Measurements from ENCODE around the gene SLC4A1AP.
"Not testable (repeated sequence)": the region's sequence is repeated elsewhere in the genome, so short reads cannot be mapped to it uniquely, and the experiment has no call there.

The SLC4A1AP gene

GRCh38 chr2:27663285-27664153 lies at the start of gene SLC4A1AP, which contains the start of gene SUPT7L:
TSS of gene SLC4A1AP (plus strand) at chr2:27663889. CDS start at chr2:27663915, 26 bp downstream.
TSS of gene SUPT7L (minus strand) at chr2:27663614. CDS start at chr2:27662192, 1,422 bp downstream.
- H2AFZ ChIP-seq (ENCODE audit: low read depth, low read length): peak within 1 kb of the TSS; percentile 76
- peaks cover 44% of the 10 kb centered on the region for H3K36me3 ChIP-seq (ENCODE audit: insufficient read depth, low read length)
- no peaks in the 10 kb centered on the region for H3K9me3 ChIP-seq (ENCODE audit: low read length)
- H3K4me3 ChIP-seq (ENCODE audit: low read length): peak within 1 kb of the TSS; percentile 62
- H3K4me1 ChIP-seq (ENCODE audit: insufficient read depth, low read length): peaks cover 20% of the 10 kb centered on the region
- H3K27me3 ChIP-seq (ENCODE audit: insufficient read depth, low read length): no peaks in the 10 kb centered on the region

DNA sequence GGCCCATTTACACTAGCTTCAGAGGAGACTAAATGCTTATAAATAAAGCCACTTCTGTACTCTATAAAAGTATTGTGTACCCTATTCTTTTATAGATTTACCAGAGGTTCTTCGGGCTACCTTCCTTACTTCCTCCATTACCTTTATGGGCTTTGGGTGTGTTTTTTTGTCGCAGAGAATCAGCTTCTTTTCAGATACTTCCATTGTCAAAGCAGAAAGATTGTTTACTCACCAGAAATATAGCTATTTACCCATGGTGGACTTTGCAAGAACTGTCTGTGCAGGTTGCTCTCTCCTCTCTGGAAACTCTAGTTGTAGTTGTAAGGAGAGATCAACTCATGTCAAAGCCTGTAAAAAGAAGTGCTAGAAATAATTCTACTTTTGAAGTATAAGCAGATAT lies 49.7 kb upstream of the SLC4A1AP start:
- Histone ChIP-seq H3K4me3 (ENCODE audit: low read length) (no peak overlapping the region), H3K36me3 (ENCODE audit: insufficient read depth, low read length) (peaks cover 69% of the 10 kb centered on the region), H3K27me3 (ENCODE audit: insufficient read depth, low read length) (no peaks in the 10 kb centered on the region), H2AFZ (ENCODE audit: low read depth, low read length) (no peak overlapping the region), H3K4me1 (ENCODE audit: insufficient read depth, low read length) (no peaks in the 10 kb centered on the region), H3K9me3 (ENCODE audit: low read length) (no peaks in the 10 kb centered on the region)

DNA sequence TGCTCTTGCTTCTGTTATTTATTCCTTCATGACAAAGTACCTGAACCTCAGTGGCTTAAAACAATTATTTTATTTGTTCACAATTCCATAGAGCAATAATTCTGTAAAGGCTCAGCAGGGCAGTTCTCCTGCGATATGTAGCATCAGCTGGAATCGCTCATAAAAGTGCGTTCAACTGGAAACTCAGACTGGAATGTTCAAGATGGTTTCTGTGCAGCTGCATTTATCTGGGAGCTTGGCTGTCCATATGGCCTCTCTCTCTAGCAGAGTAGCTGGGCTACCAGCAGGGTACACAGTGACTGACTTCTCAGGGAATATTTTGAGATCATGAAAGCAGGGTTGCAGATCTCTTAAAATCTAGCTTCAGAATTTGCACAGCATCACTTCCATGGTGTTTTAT lies 48.4 kb upstream of the SLC4A1AP start:
- peaks cover 69% of the 10 kb centered on the region for H3K36me3 ChIP-seq (ENCODE audit: insufficient read depth, low read length)
- H2AFZ ChIP-seq (ENCODE audit: low read depth, low read length): no peak overlapping the region

GRCh38 chr2:27621524-27621923 lies 42.2 kb upstream of the SLC4A1AP start:
- H3K4me1 ChIP-seq (ENCODE audit: insufficient read depth, low read length): peaks cover 22% of the 10 kb centered on the region
- no peak overlapping the region for H2AFZ ChIP-seq (ENCODE audit: low read depth, low read length)
- H3K4me3 ChIP-seq (ENCODE audit: low read length): no peak overlapping the region
- no peaks in the 10 kb centered on the region for H3K9me3 ChIP-seq (ENCODE audit: low read length)
- H3K27me3 ChIP-seq (ENCODE audit: insufficient read depth, low read length): no peaks in the 10 kb centered on the region
- H3K36me3 ChIP-seq (ENCODE audit: insufficient read depth, low read length): peaks cover 79% of the 10 kb centered on the region

More for the DNA sequence above, 48.4 kb upstream of the SLC4A1AP start:
- Histone ChIP-seq H3K4me3 (ENCODE audit: low read length) (no peak overlapping the region), H3K27me3 (ENCODE audit: insufficient read depth, low read length) (no peaks in the 10 kb centered on the region), H3K4me1 (ENCODE audit: insufficient read depth, low read length) (no peaks in the 10 kb centered on the region), H3K9me3 (ENCODE audit: low read length) (no peaks in the 10 kb centered on the region)

DNA sequence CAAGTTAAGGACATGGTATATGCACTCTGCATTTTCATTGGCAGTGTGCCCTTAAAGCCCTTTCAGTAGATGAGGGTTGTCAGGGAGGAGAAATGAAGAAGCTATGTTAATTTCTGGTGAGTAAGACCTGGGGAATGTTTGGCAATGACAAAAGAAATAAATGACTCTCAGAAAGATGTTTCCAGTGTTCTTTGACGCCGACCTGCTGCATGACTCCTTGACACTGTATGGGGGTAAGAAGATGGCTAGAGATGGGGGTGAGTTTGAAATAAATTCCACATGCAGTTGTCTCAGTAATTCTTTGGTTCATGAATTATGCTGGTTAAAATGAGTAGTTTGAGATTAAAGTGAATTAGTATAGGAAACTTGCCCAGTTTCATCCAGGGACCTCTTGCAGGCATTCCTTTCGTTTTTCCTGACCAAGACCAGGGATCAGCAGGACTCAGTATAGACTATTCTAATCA lies 40.7 kb upstream of the SLC4A1AP start:
- no peak overlapping the region for H3K4me3 ChIP-seq (ENCODE audit: low read length)
- H3K36me3 ChIP-seq (ENCODE audit: insufficient read depth, low read length): peaks cover 65% of the 10 kb centered on the region
- H2AFZ ChIP-seq (ENCODE audit: low read depth, low read length): no peak overlapping the region

DNA sequence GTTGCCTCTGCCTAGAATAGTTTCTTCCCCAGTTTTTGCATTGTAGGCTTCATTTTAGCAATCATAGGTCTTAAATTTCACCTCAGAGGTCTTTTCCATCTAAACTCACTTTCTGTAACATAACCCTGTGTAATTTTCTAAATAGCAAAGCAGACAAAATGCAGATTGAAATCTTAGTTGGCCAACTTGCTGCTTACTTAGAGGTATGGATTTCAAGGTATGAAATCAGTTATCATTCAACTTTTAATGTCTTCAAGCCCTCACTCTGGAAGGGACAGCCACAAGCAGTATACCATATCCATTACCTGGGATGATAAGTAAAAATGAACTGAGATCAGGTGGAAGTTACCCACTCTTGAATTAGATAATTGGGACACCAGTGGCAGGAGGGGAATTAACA lies 38.7 kb upstream of the SLC4A1AP start:
- Histone ChIP-seq H3K27me3 (ENCODE audit: insufficient read depth, low read length) (no peaks in the 10 kb centered on the region), H3K4me1 (ENCODE audit: insufficient read depth, low read length) (peaks cover 41% of the 10 kb centered on the region), H2AFZ (ENCODE audit: low read depth, low read length) (no peak overlapping the region), H3K9me3 (ENCODE audit: low read length) (no peaks in the 10 kb centered on the region), H3K36me3 (ENCODE audit: insufficient read depth, low read length) (peaks cover 51% of the 10 kb centered on the region), H3K4me3 (ENCODE audit: low read length) (no peak overlapping the region)

More for the DNA sequence above, 40.7 kb upstream of the SLC4A1AP start:
- Histone ChIP-seq H3K9me3 (ENCODE audit: low read length) (no peaks in the 10 kb centered on the region), H3K4me1 (ENCODE audit: insufficient read depth, low read length) (peaks cover 30% of the 10 kb centered on the region), H3K27me3 (ENCODE audit: insufficient read depth, low read length) (no peaks in the 10 kb centered on the region)

DNA sequence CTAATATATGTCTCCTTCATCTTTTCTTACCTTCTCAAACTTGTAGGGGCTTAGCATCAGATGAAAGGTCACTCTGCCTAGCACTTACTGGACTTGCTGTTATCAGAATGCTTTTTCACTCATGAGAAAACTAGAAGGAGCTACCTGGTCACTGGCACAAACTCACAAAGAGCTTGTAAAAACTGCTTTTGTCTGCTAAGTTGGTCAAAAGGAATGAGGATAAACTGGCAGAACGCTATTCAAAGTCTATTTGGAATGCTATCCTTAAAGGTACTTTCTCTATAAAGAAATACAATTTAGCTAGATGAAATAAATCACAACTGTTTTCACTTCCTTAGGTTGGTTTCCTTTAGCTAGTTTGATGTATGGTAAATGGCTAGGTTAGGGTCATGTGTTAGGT lies 37.4 kb upstream of the SLC4A1AP start:
- Histone ChIP-seq H3K4me1 (ENCODE audit: insufficient read depth, low read length) (peaks cover 41% of the 10 kb centered on the region), H3K36me3 (ENCODE audit: insufficient read depth, low read length) (peaks cover 46% of the 10 kb centered on the region)
- H3K4me3 ChIP-seq (ENCODE audit: low read length); H3K9me3 ChIP-seq (ENCODE audit: low read length); H3K27me3 ChIP-seq (ENCODE audit: insufficient read depth, low read length); H2AFZ ChIP-seq (ENCODE audit: low read depth, low read length): not testable (repeated sequence)

GRCh38 chr2:27626921-27627320 lies 36.8 kb upstream of the SLC4A1AP start:
- not testable (repeated sequence) for H2AFZ ChIP-seq (ENCODE audit: low read depth, low read length)

GRCh38 chr2:27627963-27628766 lies 35.5 kb upstream of the SLC4A1AP start:
- Histone ChIP-seq H2AFZ (ENCODE audit: low read depth, low read length) (no peak overlapping the region), H3K4me3 (ENCODE audit: low read length) (peak overlapping the region; percentile 84), H3K36me3 (ENCODE audit: insufficient read depth, low read length) (peaks cover 46% of the 10 kb centered on the region), H3K9me3 (ENCODE audit: low read length) (no peaks in the 10 kb centered on the region), H3K4me1 (ENCODE audit: insufficient read depth, low read length) (peaks cover 25% of the 10 kb centered on the region), H3K27me3 (ENCODE audit: insufficient read depth, low read length) (no peaks in the 10 kb centered on the region)

More at GRCh38 chr2:27626921-27627320, 36.8 kb upstream of the SLC4A1AP start:
- not testable (repeated sequence) for H3K9me3 ChIP-seq (ENCODE audit: low read length); H3K27me3 ChIP-seq (ENCODE audit: insufficient read depth, low read length); H3K4me3 ChIP-seq (ENCODE audit: low read length)
- peaks cover 45% of the 10 kb centered on the region for H3K36me3 ChIP-seq (ENCODE audit: insufficient read depth, low read length)
- peaks cover 38% of the 10 kb centered on the region for H3K4me1 ChIP-seq (ENCODE audit: insufficient read depth, low read length)

DNA sequence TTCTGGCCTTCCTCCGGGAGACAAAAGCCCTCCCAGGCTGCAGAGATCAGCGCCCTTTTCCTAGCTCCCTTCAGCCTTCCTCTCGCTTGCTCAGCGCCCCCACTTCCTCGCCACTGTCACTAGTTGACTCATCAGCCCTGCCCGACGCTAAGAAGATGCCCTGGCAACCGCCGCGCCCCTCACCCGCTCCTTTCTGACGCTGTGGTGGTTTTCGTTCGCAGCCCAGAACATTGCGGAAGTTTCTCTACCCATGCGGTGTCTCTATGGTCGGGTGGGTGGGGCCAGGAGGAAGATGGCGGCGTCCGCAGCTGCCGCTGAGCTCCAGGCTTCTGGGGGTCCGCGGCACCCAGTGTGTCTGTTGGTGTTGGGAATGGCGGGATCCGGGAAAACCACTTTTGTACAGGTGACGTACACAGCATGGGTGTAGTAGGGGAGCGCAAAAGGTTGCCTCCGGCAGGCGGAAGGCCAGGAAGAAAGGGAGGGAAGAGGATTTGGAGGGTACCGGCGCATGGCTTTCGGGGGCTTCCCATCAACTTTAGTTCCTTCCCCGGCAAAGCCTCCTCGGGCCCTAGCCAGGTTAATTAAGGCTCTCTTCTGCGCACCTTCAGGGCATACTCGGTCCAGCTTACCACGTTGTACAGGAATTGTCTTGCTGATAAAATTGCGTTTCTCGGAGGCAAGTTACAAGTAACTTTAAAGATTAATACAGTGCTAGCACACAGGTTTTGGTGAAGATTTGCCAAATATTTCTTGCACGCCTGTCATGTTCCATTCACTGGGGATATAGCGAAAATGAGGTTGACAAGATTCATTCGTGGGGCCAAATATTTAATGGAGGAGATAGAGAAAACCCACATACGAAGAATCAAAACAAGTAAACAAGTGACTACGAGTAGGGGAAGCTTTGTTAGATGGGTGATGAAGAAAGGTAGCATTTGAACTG lies 34.7 kb upstream of the SLC4A1AP start, which contains the start of the genes CCDC121 and GPN1:
Gene CCDC121 (minus strand): TSS at position 246 of the 943 bp plus-strand sequence. CDS start 1,213 bp downstream, outside the sequence.
Gene GPN1 (plus strand): TSS at position 284 of the 943 bp plus-strand sequence. CDS start 9 bp downstream, at position 293.
- Histone ChIP-seq H3K36me3 (ENCODE audit: insufficient read depth, low read length) (peaks cover 41% of the 10 kb centered on the region), H3K4me1 (ENCODE audit: insufficient read depth, low read length) (peaks cover 19% of the 10 kb centered on the region), H2AFZ (ENCODE audit: low read depth, low read length) (peak within 1 kb of the TSS; percentile 82), H3K27me3 (ENCODE audit: insufficient read depth, low read length) (no peaks in the 10 kb centered on the region), H3K9me3 (ENCODE audit: low read length) (no peaks in the 10 kb centered on the region), H3K4me3 (ENCODE audit: low read length) (peak within 1 kb of the TSS; percentile 84)

GRCh38 chr2:27630257-27630656 lies 33.4 kb upstream of the SLC4A1AP start:
- H3K27me3 ChIP-seq (ENCODE audit: insufficient read depth, low read length); H3K9me3 ChIP-seq (ENCODE audit: low read length); H3K4me3 ChIP-seq (ENCODE audit: low read length); H2AFZ ChIP-seq (ENCODE audit: low read depth, low read length): not testable (repeated sequence)
- Histone ChIP-seq H3K4me1 (ENCODE audit: insufficient read depth, low read length) (peaks cover 19% of the 10 kb centered on the region), H3K36me3 (ENCODE audit: insufficient read depth, low read length) (peaks cover 42% of the 10 kb centered on the region)

GRCh38 chr2:27634291-27634690 lies 29.4 kb upstream of the SLC4A1AP start:
- peaks cover 75% of the 10 kb centered on the region for H3K36me3 ChIP-seq (ENCODE audit: insufficient read depth, low read length)
- peaks cover 6% of the 10 kb centered on the region for H3K4me1 ChIP-seq (ENCODE audit: insufficient read depth, low read length)
- no peaks in the 10 kb centered on the region for H3K27me3 ChIP-seq (ENCODE audit: insufficient read depth, low read length)
- H2AFZ ChIP-seq (ENCODE audit: low read depth, low read length): no peak overlapping the region
- H3K9me3 ChIP-seq (ENCODE audit: low read length): no peaks in the 10 kb centered on the region
- H3K4me3 ChIP-seq (ENCODE audit: low read length): no peak overlapping the region
